DND-41 (cell line): ENCODE measurements around the gene FAM114A1.

Source experiments
- EZH2 ChIP-seq: IDR thresholded peaks from 3 replicates; pipeline ENCODE4 v1.6.1; 2012; ENCODE audit warnings: borderline replicate concordance, low read depth, mild to moderate bottlenecking, moderate library complexity, low read length, inconsistent platforms; ENCODE audit not compliant: severe bottlenecking
- TF ChIP-seq, protein P1 (sequence below): IDR thresholded peaks from 2 replicates; pipeline ENCODE4 v1.5.1; 2012; ENCODE audit warnings: borderline replicate concordance, low read length, moderate library complexity, mild to moderate bottlenecking; ENCODE audit not compliant: poor library complexity, severe bottlenecking; ENCODE audit errors: extremely low read depth

DNA sequence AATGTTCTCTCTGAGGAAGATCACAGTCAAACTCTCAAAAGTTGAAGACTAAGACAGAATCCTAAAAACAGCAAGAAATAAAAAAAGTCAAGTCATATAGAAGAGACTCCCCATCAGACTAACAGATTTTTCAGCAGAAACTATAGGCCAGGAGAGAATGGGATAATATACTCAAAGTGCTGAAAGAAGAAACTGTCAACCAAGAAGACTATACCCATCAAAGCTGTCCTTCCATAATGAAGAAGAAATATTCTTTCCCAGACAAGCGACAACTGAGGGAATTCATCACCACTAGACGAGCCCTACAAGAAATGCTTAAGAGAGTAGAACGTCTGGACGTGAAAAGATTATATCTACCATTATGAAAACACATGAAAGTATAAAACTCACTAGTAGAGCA is 33.0 kb upstream of the FAM114A1 start:
- TF ChIP-seq, protein P1, sequence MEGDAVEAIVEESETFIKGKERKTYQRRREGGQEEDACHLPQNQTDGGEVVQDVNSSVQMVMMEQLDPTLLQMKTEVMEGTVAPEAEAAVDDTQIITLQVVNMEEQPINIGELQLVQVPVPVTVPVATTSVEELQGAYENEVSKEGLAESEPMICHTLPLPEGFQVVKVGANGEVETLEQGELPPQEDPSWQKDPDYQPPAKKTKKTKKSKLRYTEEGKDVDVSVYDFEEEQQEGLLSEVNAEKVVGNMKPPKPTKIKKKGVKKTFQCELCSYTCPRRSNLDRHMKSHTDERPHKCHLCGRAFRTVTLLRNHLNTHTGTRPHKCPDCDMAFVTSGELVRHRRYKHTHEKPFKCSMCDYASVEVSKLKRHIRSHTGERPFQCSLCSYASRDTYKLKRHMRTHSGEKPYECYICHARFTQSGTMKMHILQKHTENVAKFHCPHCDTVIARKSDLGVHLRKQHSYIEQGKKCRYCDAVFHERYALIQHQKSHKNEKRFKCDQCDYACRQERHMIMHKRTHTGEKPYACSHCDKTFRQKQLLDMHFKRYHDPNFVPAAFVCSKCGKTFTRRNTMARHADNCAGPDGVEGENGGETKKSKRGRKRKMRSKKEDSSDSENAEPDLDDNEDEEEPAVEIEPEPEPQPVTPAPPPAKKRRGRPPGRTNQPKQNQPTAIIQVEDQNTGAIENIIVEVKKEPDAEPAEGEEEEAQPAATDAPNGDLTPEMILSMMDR: no peak
- no peak for TF ChIP-seq EZH2
